ENCODE results near the gene ANKRD2.

The ANKRD2 gene

GRCh38 chr10:97598407-97599271 is 26.1 kb downstream of the ANKRD2 start:
- DNase-seq: no peak

- no peak for DNase-seq
Measured at GRCh38 chr10:97599272-97599619, 26.7 kb downstream of the ANKRD2 start.

- DNase-seq: no peak
Measured at GRCh38 chr10:97600616-97601015, 28.0 kb downstream of the ANKRD2 start.

- no peak for DNase-seq
Measured at GRCh38 chr10:97601268-97602215, 29.0 kb downstream of the ANKRD2 start.

- no peak for DNase-seq
Measured at GRCh38 chr10:97607095-97607636, 34.6 kb downstream of the ANKRD2 start.

GRCh38 chr10:97608991-97609561 is 36.5 kb downstream of the ANKRD2 start:
- DNase-seq: no peak

- no peak for DNase-seq
Measured at GRCh38 chr10:97611473-97611872, 38.9 kb downstream of the ANKRD2 start.

- DNase-seq: no peak
Measured at GRCh38 chr10:97612386-97612785, 39.8 kb downstream of the ANKRD2 start.

GRCh38 chr10:97618285-97618684 is 45.7 kb downstream of the ANKRD2 start:
- DNase-seq: no peak

- no peak for DNase-seq
Measured at GRCh38 chr10:97618733-97619132, 46.2 kb downstream of the ANKRD2 start.

- no peak for DNase-seq
Measured at GRCh38 chr10:97623277-97623676, 50.7 kb downstream of the ANKRD2 start.

GRCh38 chr10:97627731-97628130 is 55.2 kb downstream of the ANKRD2 start:
- DNase-seq: no peak

- no peak for DNase-seq
Measured at GRCh38 chr10:97628228-97628627, 55.6 kb downstream of the ANKRD2 start.

GRCh38 chr10:97629289-97629688 is 56.7 kb downstream of the ANKRD2 start:
- DNase-seq: no peak

GRCh38 chr10:97631098-97631497 is 58.5 kb downstream of the ANKRD2 start:
- DNase-seq: no peak

- peak; percentile 57 for DNase-seq
Measured at GRCh38 chr10:97632949-97633884, 60.6 kb downstream of the ANKRD2 start, which contains the start of gene MORN4. MORN4 (minus strand) TSS chr10:97633500; CDS start chr10:97619653, 13,847 bp downstream.
